Spinal cord (tissue), 10 donors: ENCODE measurements around the gene FAM83C. TPM values are rescaled to one million over a fixed set of nuclear protein-coding genes. Genes with fewer than 3 reads are reported as not detected.

Source experiments
- DNase-seq, 6 donors: peaks; one replicate each; pipeline versions ENCODE4 v3.0.0 to v3.0.0-alpha.2; 2013 to 2015; ENCODE audit warnings: low spot score in 6 of 6, low read depth in 4 of 6
- H3K27ac ChIP-seq: one replicate; pipeline ENCODE4 v1.5.1; 2013; ENCODE audit warnings: low read depth, low read length, control low read depth
- H3K27me3 ChIP-seq: one replicate; pipeline ENCODE4 v1.6.1; 2013; ENCODE audit warnings: low read length; ENCODE audit not compliant: control insufficient read depth, insufficient read depth
- H3K36me3 ChIP-seq: one replicate; pipeline ENCODE4 v1.6.1; 2013; ENCODE audit warnings: low read length; ENCODE audit not compliant: control insufficient read depth, insufficient read depth
- H3K4me1 ChIP-seq: one replicate; pipeline ENCODE4 v1.6.1; 2013; ENCODE audit warnings: low read length; ENCODE audit not compliant: control insufficient read depth, insufficient read depth
- H3K4me3 ChIP-seq: one replicate; pipeline ENCODE4 v1.5.1; 2013; ENCODE audit warnings: low read depth, low read length, control low read depth
- H3K9me3 ChIP-seq: one replicate; pipeline ENCODE4 v1.6.1; 2013; ENCODE audit warnings: low read length; ENCODE audit not compliant: control insufficient read depth, insufficient read depth
- whole genome bisulfite sequencing: methylation state at CpG from one replicate; pipeline ENCODE4 v1.1.5; 2013; ENCODE audit warnings: missing lambda C conversion rate; ENCODE audit not compliant: insufficient coverage; 5-methylcytosine and 5-hydroxymethylcytosine counted together
- polyA plus RNA-seq, 2 donors: library from polyadenylated mRNA; unstranded; fragments of 120-200 nt; gene quantifications; one replicate each; pipeline ENCODE4 v1.2.1, GENCODE V29; 2013; ENCODE audit not compliant: insufficient read length in 2 of 2
- total RNA-seq, 2 donors: library from RNA; depleted of rRNA in 1 of 2; stranded (reverse); fragments of 120-200 nt in 1 of 2; fragments of >200 nt in 1 of 2; gene quantifications; one replicate each; pipeline versions ENCODE4 v1.2.3 to v1.2.4, GENCODE V29; 2013 to 2014
- donor health status: healthy.

FAM83C gene
- total and polyA plus RNA-seq, 4 donors = 0.05 TPM; not detected in 3

GRCh38 chr20:35300469-35301262 is 8.4 kb upstream of the FAM83C start:
- WGBS = 94% methylated on average over 3 of the region's 4 CpGs
- peaks cover 10% of the 10 kb centered on the region for H3K4me1 ChIP-seq
- no peak for DNase-seq

GRCh38 chr20:35299780-35300179 is 7.6 kb upstream of the FAM83C start:
- Histone ChIP-seq H3K4me3 (no peak overlapping the region), H3K36me3 (peaks cover 22% of the 10 kb centered on the region), H3K27ac (no peak overlapping the region), H3K4me1 (peaks cover 10% of the 10 kb centered on the region), H3K27me3 (no peaks in the 10 kb centered on the region), H3K9me3 (no peaks in the 10 kb centered on the region)
- 84% methylated on average over 4 of the region's 4 CpGs for WGBS
- no peak for DNase-seq

More at GRCh38 chr20:35300469-35301262, 8.4 kb upstream of the FAM83C start:
- peaks cover 25% of the 10 kb centered on the region for H3K36me3 ChIP-seq
- no peaks in the 10 kb centered on the region for H3K27me3 ChIP-seq
- no peak overlapping the region for H3K4me3 ChIP-seq
- no peak overlapping the region for H3K27ac ChIP-seq
- H3K9me3 ChIP-seq = no peaks in the 10 kb centered on the region

GRCh38 chr20:35298264-35298663 is 6.0 kb upstream of the FAM83C start:
- Histone ChIP-seq H3K4me3 (no peak overlapping the region), H3K4me1 (peaks cover under 1% of the 10 kb centered on the region), H3K9me3 (no peaks in the 10 kb centered on the region), H3K36me3 (peaks cover 10% of the 10 kb centered on the region), H3K27ac (no peak overlapping the region), H3K27me3 (no peaks in the 10 kb centered on the region)
- DNase-seq = no peak
- 90% methylated on average over 5 of the region's 5 CpGs for WGBS

GRCh38 chr20:35297740-35298139 is 5.5 kb upstream of the FAM83C start:
- no peak for DNase-seq
- peaks cover 6% of the 10 kb centered on the region for H3K36me3 ChIP-seq
- no peaks in the 10 kb centered on the region for H3K4me1 ChIP-seq
- no peak overlapping the region for H3K4me3 ChIP-seq
- H3K27me3 ChIP-seq = no peaks in the 10 kb centered on the region
- WGBS = 93% methylated on average over 14 of the region's 14 CpGs
- no peaks in the 10 kb centered on the region for H3K9me3 ChIP-seq
- H3K27ac ChIP-seq = no peak overlapping the region

- Histone ChIP-seq H3K4me3 (no peak overlapping the region), H3K27ac (no peak overlapping the region), H3K4me1 (no peaks in the 10 kb centered on the region), H3K36me3 (peaks cover 4% of the 10 kb centered on the region), H3K9me3 (no peaks in the 10 kb centered on the region), H3K27me3 (no peaks in the 10 kb centered on the region)
- DNase-seq = no peak
- WGBS = 66% methylated on average over 6 of the region's 8 CpGs
These were observed 4.9 kb upstream of the FAM83C start for GRCh38 chr20:35297155-35297554.

GRCh38 chr20:35296101-35296554 is 3.9 kb upstream of the FAM83C start:
- Histone ChIP-seq H3K27ac (no peak overlapping the region), H3K9me3 (no peaks in the 10 kb centered on the region), H3K36me3 (no peaks in the 10 kb centered on the region), H3K27me3 (no peaks in the 10 kb centered on the region), H3K4me1 (no peaks in the 10 kb centered on the region), H3K4me3 (no peak overlapping the region)
- 58% methylated on average over 9 of the region's 9 CpGs for WGBS
- no peak for DNase-seq

- DNase-seq = no peak
- H3K9me3 ChIP-seq = no peaks in the 10 kb centered on the region
- H3K36me3 ChIP-seq = no peaks in the 10 kb centered on the region
- no peaks in the 10 kb centered on the region for H3K27me3 ChIP-seq
- WGBS = 100% methylated on average over 4 of the region's 8 CpGs
- H3K27ac ChIP-seq = no peak overlapping the region
- no peak overlapping the region for H3K4me3 ChIP-seq
- no peaks in the 10 kb centered on the region for H3K4me1 ChIP-seq
These were observed 3.4 kb upstream of the FAM83C start for GRCh38 chr20:35295674-35296073.

GRCh38 chr20:35295058-35295457 is 2.8 kb upstream of the FAM83C start:
- WGBS = 85% methylated on average over 8 of the region's 8 CpGs
- Histone ChIP-seq H3K4me3 (no peak overlapping the region), H3K9me3 (no peaks in the 10 kb centered on the region), H3K36me3 (no peaks in the 10 kb centered on the region), H3K27me3 (no peaks in the 10 kb centered on the region), H3K27ac (no peak overlapping the region), H3K4me1 (no peaks in the 10 kb centered on the region)
- DNase-seq = no peak

- Histone ChIP-seq H3K27me3 (no peaks in the 10 kb centered on the region), H3K4me3 (no peak overlapping the region), H3K9me3 (no peaks in the 10 kb centered on the region), H3K27ac (no peak overlapping the region), H3K4me1 (no peaks in the 10 kb centered on the region), H3K36me3 (no peaks in the 10 kb centered on the region)
- 42% methylated on average over 3 of the region's 5 CpGs for WGBS
- no peak for DNase-seq
These were observed 2.1 kb upstream of the FAM83C start for GRCh38 chr20:35294293-35294685.
